Globus pallidus (tissue), 1 donor: ENCODE results near the gene BCAS3.
A peak's percentile ranks its signal among the peaks of the same experiment; 100 is the strongest.

Source experiments
- DNase-seq: peaks from one replicate; pipeline ENCODE4 v3.0.0-alpha.2; 2015; ENCODE audit warnings: low spot score

The BCAS3 gene

GRCh38 chr17:61316633-61317032, 639.0 kb downstream of the BCAS3 start:
- no peak for DNase-seq

GRCh38 chr17:61317779-61318178, 640.1 kb downstream of the BCAS3 start:
- no peak for DNase-seq

GRCh38 chr17:61318684-61319098, 641.0 kb downstream of the BCAS3 start:
- DNase-seq = no peak

- no peak for DNase-seq
Observed at GRCh38 chr17:61321344-61321743, 643.7 kb downstream of the BCAS3 start.

- DNase-seq = no peak
Observed at GRCh38 chr17:61322325-61323002, 644.8 kb downstream of the BCAS3 start.

- DNase-seq = peak; percentile 37
Observed at GRCh38 chr17:61323003-61323908, 645.6 kb downstream of the BCAS3 start.

- DNase-seq = no peak
Observed at GRCh38 chr17:61323909-61324868, 646.5 kb downstream of the BCAS3 start.

- no peak for DNase-seq
Observed at GRCh38 chr17:61324950-61325349, 647.3 kb downstream of the BCAS3 start.

GRCh38 chr17:61325382-61326073, 647.9 kb downstream of the BCAS3 start:
- no peak for DNase-seq

GRCh38 chr17:61326330-61326729, 648.7 kb downstream of the BCAS3 start:
- no peak for DNase-seq

- no peak for DNase-seq
Observed at GRCh38 chr17:61328351-61328750, 650.7 kb downstream of the BCAS3 start.

GRCh38 chr17:61330174-61331150, 652.8 kb downstream of the BCAS3 start:
- DNase-seq = no peak

- DNase-seq = no peak
Observed at GRCh38 chr17:61331178-61331577, 653.5 kb downstream of the BCAS3 start.

GRCh38 chr17:61331886-61332285, 654.2 kb downstream of the BCAS3 start:
- no peak for DNase-seq

GRCh38 chr17:61333136-61333535, 655.5 kb downstream of the BCAS3 start:
- no peak for DNase-seq

- DNase-seq = no peak
Observed at GRCh38 chr17:61334673-61335072, 657.0 kb downstream of the BCAS3 start.

- DNase-seq = no peak
Observed at GRCh38 chr17:61335105-61335844, 657.6 kb downstream of the BCAS3 start.

- DNase-seq = no peak
Observed at GRCh38 chr17:61335845-61336655, 658.4 kb downstream of the BCAS3 start.

- no peak for DNase-seq
Observed at GRCh38 chr17:61337290-61337689, 659.6 kb downstream of the BCAS3 start.
